NCI-H69 (cell line): ENCODE measurements around the gene MAP2K3.

Experiments used
- DNase-seq: peaks from one replicate; lab custom pipeline; 2025; lab: John Stamatoyannopoulos, UW

The MAP2K3 gene

DNA sequence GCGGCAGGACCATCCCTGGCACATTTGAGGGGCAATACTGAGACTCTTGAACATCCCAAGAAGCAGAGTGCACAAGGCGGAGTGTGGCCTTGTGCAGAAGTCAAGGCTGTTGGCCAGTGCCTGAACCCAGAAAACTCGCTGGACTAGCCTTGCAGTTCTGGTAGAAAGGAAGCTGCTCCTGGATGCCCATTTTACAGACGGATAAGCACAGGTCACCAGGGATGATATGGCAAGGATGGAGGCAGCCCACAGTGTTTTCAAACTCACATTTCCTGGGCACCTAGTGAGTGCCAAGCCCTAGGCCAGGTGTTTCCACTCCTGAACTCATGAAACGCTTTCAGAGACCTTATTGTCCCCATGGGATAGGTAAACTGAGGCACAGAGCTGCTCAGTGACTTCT lies 1.7 kb upstream of the MAP2K3 start:
- DNase-seq = no peak

- DNase-seq = no peak
Measured at GRCh38 chr17:21283482-21284318, 811 bp upstream of the MAP2K3 start.

DNA sequence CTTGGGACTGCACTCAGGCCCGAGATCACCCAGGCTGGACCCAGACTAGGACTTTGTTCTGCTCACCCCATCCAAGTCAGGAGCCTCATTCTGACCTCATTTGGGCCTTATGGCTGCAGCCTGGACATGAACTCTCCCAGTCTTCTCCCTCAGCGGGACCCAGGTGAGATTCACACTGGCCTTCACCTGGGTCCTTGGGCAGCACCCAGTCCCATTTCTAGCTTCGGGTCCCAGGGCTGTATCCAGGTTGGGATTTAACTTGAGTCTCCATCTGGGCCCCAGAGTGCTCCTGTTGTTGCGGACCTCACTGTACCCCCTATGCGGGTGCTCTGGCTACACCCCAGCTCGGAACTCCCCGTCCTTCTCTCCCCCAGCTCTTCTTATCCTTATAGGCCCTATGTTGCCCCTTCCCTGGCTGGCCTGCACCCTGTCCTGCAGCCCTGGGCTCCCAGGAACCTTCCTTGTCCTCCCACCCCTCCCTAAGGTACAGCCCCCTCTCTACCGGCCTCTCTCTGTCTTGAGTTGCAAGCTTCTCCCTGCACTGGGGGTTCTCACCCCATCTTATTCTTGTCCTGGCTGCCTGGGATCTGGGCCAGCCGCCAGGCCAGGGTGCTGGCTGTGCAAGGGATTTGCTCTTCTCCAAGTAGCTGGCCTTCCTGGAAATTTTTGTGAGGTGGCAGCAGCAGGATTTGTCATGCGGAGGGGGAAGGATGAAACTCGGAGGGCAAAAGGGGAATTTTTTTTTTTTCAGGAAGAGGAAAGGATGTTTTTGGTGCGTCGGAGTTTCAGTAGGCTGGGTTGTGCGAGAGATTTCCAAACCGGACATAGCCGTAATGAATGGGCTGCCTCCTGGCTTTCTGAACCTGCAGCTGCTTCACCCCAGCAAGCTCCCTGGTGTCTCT lies 904 bp downstream of the MAP2K3 start:
- peak; percentile 47 for DNase-seq

GRCh38 chr17:21286066-21286770 lies 1.7 kb downstream of the MAP2K3 start:
- peak; percentile 86 for DNase-seq

DNA sequence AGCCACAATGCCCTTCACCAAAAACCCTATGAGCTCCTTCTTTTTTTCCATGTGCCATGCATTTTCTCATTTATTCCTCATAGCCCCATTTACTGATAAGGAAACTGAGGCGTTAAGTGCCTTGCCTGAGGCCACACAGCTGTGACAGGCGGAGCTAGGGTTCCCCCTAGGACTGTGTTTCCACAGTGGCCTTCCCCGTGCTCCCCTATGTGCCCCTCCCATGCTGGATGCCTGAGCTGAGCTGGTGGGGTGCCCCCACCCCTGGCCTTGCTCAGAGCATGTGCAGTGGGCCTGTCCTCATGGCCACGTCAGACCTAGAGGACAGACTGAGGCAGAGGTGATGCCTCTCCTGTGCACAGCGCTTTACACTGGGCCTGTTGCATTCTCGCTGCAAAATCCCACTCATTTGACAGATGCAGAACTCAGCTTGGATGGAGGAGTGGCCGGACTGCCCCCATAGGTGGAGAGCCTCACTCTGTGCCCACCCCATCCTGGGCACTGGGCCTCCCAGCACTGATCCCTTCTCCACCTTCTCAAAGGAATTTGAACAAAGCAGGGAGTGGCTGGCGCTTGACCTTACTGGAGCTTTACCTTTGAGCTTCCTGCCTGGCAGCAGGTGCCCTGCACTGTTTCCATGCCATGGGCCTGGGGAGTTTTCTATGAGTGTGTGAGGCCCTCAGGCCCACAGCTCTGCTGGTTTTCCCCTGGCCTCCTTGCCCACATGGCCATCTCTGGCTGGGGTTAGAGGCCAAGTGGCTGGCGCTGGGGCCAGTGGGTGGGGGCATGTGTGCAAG lies 2.6 kb downstream of the MAP2K3 start:
- peak; percentile 49 for DNase-seq

GRCh38 chr17:21287703-21288449 lies 3.4 kb downstream of the MAP2K3 start:
- DNase-seq = peak; percentile 64

GRCh38 chr17:21288571-21289017 lies 4.1 kb downstream of the MAP2K3 start:
- DNase-seq = no peak

GRCh38 chr17:21289175-21289901 lies 4.8 kb downstream of the MAP2K3 start:
- DNase-seq = no peak

DNA sequence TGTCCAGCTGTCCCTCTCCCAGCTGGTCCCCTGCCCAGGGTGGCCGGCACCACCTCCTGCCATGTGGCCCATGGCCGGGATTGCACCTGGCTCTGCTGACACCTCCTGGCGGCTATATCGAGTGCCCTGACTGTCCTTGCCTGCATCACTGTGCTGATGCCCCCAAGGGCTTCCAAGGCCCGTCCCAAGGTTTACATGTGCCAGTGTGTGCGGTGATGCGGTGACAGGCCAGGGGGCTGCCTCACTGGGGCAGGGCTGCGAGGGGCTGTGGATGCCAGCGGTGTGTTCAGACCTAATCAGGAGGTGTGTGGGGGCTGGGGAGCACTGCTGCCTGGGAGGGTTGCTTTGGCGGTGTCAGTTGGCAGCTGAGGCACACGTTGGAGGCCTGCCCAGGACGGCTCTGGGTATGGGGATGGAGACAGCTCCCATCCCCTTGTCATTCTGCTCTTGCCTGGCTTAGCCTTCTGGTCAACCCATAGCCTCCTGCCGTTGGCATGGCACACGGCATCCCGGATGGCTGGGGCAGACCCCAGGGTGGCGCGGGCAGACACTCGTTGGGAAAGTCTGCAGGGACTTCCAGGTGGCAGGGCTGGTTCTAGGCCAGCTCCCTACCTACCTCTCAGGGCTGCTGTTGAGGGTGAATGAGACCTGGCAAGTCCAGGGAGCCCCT lies 5.5 kb downstream of the MAP2K3 start:
- no peak for DNase-seq

GRCh38 chr17:21291357-21291756 lies 6.8 kb downstream of the MAP2K3 start:
- DNase-seq = no peak

GRCh38 chr17:21291862-21292261 lies 7.4 kb downstream of the MAP2K3 start:
- no peak for DNase-seq

DNA sequence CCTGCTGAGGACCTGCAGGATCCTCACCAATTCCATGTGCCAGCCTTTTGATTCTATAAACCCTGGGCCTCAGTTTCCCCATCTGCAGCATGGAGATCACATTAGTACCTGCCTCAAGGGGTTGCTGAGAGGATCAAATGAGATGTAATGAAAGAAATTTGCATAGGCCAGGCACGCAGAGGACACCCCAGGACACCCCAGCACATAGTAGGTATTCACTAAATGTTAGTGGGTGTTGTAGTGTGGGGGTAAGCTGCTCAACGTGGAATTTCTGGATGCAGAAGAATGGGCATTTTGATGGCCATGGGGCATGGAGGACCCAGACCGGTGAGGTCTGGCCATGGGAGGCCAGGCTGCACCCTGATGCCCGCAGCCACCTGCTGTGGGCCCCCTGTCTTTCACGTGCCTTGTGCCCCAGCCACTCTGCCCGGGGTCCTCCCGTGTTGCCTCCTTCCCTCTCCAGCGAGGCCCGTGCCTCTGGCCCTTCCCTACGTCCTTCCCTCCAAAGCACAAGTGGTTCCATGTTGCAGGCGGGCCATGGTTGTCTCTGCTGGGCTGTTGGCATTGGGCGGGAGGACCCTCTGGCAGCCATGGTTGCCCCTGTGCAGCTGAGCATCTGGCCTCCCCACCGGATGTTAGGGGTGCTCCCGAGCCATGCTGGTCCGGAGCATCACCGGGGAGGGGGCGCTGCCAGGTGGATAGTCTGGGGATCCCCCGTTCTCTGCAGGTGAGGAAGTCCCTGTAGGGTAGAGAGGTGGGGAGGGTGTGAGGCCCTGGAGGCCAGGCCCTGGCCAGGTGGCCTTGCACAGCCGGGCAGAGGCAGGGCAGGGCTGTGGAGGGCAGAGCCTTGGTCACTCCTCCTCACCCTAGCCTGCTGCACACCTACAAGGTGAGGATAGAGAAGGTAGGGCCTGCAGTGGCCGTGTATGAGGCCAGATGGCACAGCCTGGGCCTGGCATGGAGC lies 8.6 kb downstream of the MAP2K3 start:
- no peak for DNase-seq

- DNase-seq = no peak
Measured at GRCh38 chr17:21293831-21294210, 9.3 kb downstream of the MAP2K3 start.

GRCh38 chr17:21294321-21295035 lies 10.0 kb downstream of the MAP2K3 start:
- no peak for DNase-seq

GRCh38 chr17:21295036-21295952 lies 10.8 kb downstream of the MAP2K3 start:
- DNase-seq = no peak
